Ishikawa (cell line): Measurements from ENCODE around the gene ZNF844.

ENCODE experiments used
- CEBPB ChIP-seq: IDR thresholded peaks from 2 replicates; pipeline ENCODE4 v1.6.1; 2012
- RAD21 ChIP-seq: IDR thresholded peaks from 2 replicates; pipeline ENCODE4 v1.6.1; 2012; ENCODE audit warnings: low read depth

DNA sequence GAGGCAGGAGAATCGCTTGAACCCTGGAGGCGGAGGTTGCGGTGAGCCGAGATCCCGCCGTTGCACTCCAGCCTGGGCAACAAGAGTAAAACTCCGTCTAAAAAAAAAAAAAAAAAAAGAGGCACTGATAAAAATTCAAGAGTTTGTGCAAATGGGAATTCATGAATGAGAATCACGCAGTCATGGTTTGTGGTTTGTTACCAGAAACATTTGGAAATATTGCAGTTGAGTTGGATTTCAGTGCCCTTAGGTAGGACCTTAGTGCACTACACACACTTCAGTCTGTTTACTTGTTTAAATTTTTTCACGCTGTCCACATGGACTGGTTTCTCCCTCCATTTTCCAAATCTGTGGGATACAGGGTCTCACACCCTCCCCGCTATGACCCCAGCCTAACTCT is 28.4 kb downstream of the ZNF844 start:
- TF ChIP-seq CEBPB: no peak
- no peak for TF ChIP-seq RAD21
